ENCODE results near the gene SYNPR.

DNA sequence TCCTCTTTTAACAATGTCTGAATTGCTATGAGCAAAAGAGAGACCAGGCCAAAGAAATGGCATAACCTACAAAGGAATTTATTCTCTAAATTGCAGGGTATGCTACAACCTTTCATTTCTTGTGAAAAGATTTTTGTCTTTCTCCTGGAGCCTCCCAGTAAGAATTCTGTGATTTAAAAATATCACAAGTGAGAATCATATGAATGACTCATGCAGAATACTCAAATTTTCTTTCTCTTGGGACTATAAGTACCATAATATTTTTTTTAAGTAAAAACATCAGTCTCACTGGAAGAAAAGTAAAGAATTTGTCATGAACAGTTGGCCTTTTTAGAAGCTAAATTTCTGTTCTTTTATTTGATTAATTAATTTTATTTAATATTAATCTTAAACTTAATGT is 26.3 kb downstream of the SYNPR start:
- TF ChIP-seq POLR2A (IDR thresholded peaks at IDR 0.05) (no peak), EP300 (IDR thresholded peaks at IDR 0.05) (no peak)
- TF ChIP-seq, protein P1, sequence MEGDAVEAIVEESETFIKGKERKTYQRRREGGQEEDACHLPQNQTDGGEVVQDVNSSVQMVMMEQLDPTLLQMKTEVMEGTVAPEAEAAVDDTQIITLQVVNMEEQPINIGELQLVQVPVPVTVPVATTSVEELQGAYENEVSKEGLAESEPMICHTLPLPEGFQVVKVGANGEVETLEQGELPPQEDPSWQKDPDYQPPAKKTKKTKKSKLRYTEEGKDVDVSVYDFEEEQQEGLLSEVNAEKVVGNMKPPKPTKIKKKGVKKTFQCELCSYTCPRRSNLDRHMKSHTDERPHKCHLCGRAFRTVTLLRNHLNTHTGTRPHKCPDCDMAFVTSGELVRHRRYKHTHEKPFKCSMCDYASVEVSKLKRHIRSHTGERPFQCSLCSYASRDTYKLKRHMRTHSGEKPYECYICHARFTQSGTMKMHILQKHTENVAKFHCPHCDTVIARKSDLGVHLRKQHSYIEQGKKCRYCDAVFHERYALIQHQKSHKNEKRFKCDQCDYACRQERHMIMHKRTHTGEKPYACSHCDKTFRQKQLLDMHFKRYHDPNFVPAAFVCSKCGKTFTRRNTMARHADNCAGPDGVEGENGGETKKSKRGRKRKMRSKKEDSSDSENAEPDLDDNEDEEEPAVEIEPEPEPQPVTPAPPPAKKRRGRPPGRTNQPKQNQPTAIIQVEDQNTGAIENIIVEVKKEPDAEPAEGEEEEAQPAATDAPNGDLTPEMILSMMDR (IDR thresholded peaks at IDR 0.05), result no peak
